GM12801 (cell line): ENCODE results near the gene NFATC2.

ENCODE experiments used
- CTCF ChIP-seq: IDR thresholded peaks from one replicate; pipeline ENCODE4 v1.5.1; 2011; ENCODE audit warnings: control low read depth; ENCODE audit not compliant: insufficient read length; ENCODE audit errors: extremely low read depth

NFATC2 gene

GRCh38 chr20:51358032-51358724 lies 184.3 kb downstream of the NFATC2 start:
- TF ChIP-seq CTCF, result no peak

- TF ChIP-seq CTCF, result no peak
These were observed 185.0 kb downstream of the NFATC2 start for GRCh38 chr20:51357543-51357942.

- no peak for TF ChIP-seq CTCF
These were observed 185.6 kb downstream of the NFATC2 start for GRCh38 chr20:51356871-51357270.

- no peak for TF ChIP-seq CTCF
These were observed 187.7 kb downstream of the NFATC2 start for GRCh38 chr20:51354769-51355319.

GRCh38 chr20:51354191-51354768 lies 188.2 kb downstream of the NFATC2 start:
- no peak for TF ChIP-seq CTCF

- TF ChIP-seq CTCF, result no peak
These were observed 189.0 kb downstream of the NFATC2 start for GRCh38 chr20:51353491-51353890.

- no peak for TF ChIP-seq CTCF
These were observed 189.7 kb downstream of the NFATC2 start for GRCh38 chr20:51352791-51353190.
